Stomach smooth muscle (tissue), 2 donors: Measurements from ENCODE around the gene CTNND2.

Experiments
- H3K27ac ChIP-seq: one replicate; pipeline ENCODE4 v1.7.0; 2013; ENCODE audit warnings: mild to moderate bottlenecking, low read length, inconsistent platforms
- H3K27me3 ChIP-seq, 2 donors: one replicate each; pipeline ENCODE4 v1.7.0; 2013; ENCODE audit warnings: low read length in 2 of 2; ENCODE audit not compliant: insufficient read depth in 2 of 2, control insufficient read depth in 1 of 2
- H3K36me3 ChIP-seq, 2 donors: one replicate each; pipeline ENCODE4 v1.7.0; 2013; ENCODE audit warnings: low read length in 2 of 2; ENCODE audit not compliant: control insufficient read depth in 2 of 2, insufficient read depth in 2 of 2
- H3K4me1 ChIP-seq: one replicate; pipeline ENCODE4 v1.7.0; 2013; ENCODE audit warnings: low read length; ENCODE audit not compliant: control insufficient read depth, insufficient read depth
- H3K4me3 ChIP-seq, 2 donors: one replicate each; pipeline ENCODE4 v1.7.0; 2013; ENCODE audit warnings: low read length in 2 of 2
- H3K9ac ChIP-seq, 2 donors: one replicate each; pipeline ENCODE4 v1.7.0; 2013; ENCODE audit warnings: low read length in 2 of 2, mild to moderate bottlenecking in 1 of 2
- H3K9me3 ChIP-seq, 2 donors: one replicate each; pipeline ENCODE4 v1.7.0; 2013; ENCODE audit warnings: low read length in 2 of 2; ENCODE audit not compliant: control insufficient read depth in 2 of 2
- donor health status: healthy.
- donor health status: Pancreatic carcinoma.

The CTNND2 gene

GRCh38 chr5:11683666-11684065 is 220.6 kb downstream of the CTNND2 start:
- Histone ChIP-seq H3K4me3 (no peak overlapping the region), H3K27ac (no peak overlapping the region), H3K9me3 (peaks cover 0 to 2% of the 10 kb centered on the region in 2 donors), H3K4me1 (no peaks in the 10 kb centered on the region), H3K9ac (no peak overlapping the region), H3K36me3 (no peaks in the 10 kb centered on the region), H3K27me3 (no peaks in the 10 kb centered on the region)

DNA sequence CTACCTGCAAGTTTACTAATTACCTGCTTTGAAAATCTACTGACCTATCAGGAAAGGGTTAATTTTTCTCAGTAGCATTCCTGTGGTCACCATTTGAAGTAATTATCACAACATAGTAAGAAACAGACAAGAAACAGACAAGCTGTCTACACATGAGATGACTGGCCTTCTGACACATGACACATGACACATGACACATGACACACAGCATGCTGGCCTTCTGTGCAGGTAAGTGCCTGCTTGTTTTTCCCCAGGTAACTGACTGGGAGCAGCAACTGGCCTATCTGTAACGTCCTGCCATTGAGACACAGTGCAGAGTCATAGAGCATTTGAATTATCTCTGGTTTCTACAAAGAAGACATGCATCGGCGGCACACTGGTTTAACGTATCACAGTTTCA is 222.4 kb downstream of the CTNND2 start:
- no peaks in the 10 kb centered on the region for H3K36me3 ChIP-seq
- no peaks in the 10 kb centered on the region for H3K4me1 ChIP-seq
- no peak overlapping the region for H3K4me3 ChIP-seq
- H3K27me3 ChIP-seq = no peaks in the 10 kb centered on the region
- H3K9me3 ChIP-seq = peaks cover 0 to 2% of the 10 kb centered on the region in 2 donors
- H3K27ac ChIP-seq = no peak overlapping the region
- H3K9ac ChIP-seq = no peak overlapping the region

DNA sequence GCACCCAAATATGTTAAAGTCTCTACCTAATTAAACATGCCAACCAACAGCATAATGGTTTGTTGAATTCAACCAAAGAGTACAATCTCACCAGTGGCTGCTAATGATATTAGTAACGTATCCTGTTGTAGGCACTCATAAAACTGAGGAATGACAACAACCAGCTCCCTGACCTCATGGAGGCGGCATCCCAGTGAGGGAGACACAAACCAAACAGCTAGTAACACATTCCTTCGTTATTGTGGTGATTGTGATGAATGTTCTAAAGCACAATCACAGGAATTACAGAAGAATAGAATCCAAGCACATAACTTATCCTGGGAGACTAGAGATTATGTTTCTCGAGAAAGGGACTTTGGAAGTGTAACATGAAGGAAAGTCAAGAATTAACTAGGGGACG is 224.6 kb downstream of the CTNND2 start:
- Histone ChIP-seq H3K27ac (no peak overlapping the region), H3K27me3 (no peaks in the 10 kb centered on the region), H3K4me1 (no peaks in the 10 kb centered on the region), H3K36me3 (no peaks in the 10 kb centered on the region), H3K9me3 (peaks cover 0 to 2% of the 10 kb centered on the region in 2 donors), H3K4me3 (no peak overlapping the region), H3K9ac (no peak overlapping the region)

DNA sequence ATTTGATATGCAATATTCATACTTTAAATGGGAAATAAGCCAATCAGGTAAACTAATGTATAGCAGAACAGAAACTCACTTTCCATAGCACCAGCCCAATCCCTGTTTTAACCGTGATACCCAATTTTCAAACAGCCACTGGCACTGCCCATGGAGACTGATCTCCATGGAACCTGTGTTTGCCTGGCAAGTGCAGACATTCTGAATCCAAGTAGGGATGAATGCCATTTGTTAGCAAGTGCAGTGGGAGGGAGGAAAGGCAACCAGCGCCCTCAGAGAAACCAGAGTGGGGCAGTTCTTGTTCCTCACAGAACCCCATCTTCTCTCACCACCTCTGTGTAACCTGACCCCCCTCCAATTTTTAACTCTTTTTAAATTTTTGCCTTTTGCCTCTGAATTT is 229.1 kb downstream of the CTNND2 start:
- Histone ChIP-seq H3K27ac (no peak overlapping the region), H3K36me3 (no peaks in the 10 kb centered on the region), H3K4me1 (no peaks in the 10 kb centered on the region), H3K27me3 (no peaks in the 10 kb centered on the region), H3K9ac (no peak overlapping the region), H3K9me3 (no peaks in the 10 kb centered on the region), H3K4me3 (no peak overlapping the region)

GRCh38 chr5:11672385-11673085 is 231.7 kb downstream of the CTNND2 start:
- Histone ChIP-seq H3K9ac (no peak overlapping the region), H3K36me3 (no peaks in the 10 kb centered on the region), H3K4me1 (no peaks in the 10 kb centered on the region), H3K9me3 (no peaks in the 10 kb centered on the region), H3K27ac (no peak overlapping the region), H3K27me3 (no peaks in the 10 kb centered on the region), H3K4me3 (no peak overlapping the region)

GRCh38 chr5:11658376-11658775 is 245.9 kb downstream of the CTNND2 start:
- Histone ChIP-seq H3K36me3 (no peaks in the 10 kb centered on the region), H3K4me1 (no peaks in the 10 kb centered on the region), H3K27me3 (no peaks in the 10 kb centered on the region), H3K9ac (no peak overlapping the region), H3K4me3 (no peak overlapping the region), H3K27ac (no peak overlapping the region), H3K9me3 (no peaks in the 10 kb centered on the region)

GRCh38 chr5:11656916-11657315 is 247.3 kb downstream of the CTNND2 start:
- H3K9me3 ChIP-seq = no peaks in the 10 kb centered on the region
- H3K4me1 ChIP-seq = no peaks in the 10 kb centered on the region
- H3K9ac ChIP-seq = no peak overlapping the region
- H3K27me3 ChIP-seq = no peaks in the 10 kb centered on the region
- no peak overlapping the region for H3K27ac ChIP-seq
- H3K36me3 ChIP-seq = no peaks in the 10 kb centered on the region
- no peak overlapping the region for H3K4me3 ChIP-seq

DNA sequence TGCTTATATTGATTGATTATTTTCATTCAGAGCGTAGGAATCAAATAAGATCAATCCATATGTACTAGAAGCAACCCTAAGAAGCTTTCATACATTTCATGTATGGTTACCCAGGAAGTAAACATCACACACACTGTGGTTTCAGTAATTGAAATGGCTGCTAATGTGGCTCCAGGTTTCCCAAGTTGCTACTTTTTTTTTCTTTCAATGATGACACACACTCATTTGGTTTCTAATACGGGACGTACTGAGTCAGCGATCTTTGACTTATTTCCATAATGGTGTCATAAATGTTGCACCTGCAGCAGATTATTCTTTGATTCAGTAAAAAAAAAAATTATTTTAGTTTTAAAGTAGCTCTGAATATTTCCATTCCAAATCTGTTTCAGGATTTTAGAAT is 248.6 kb downstream of the CTNND2 start:
- no peak overlapping the region for H3K27ac ChIP-seq
- no peak overlapping the region for H3K9ac ChIP-seq
- H3K27me3 ChIP-seq = no peaks in the 10 kb centered on the region
- no peak overlapping the region for H3K4me3 ChIP-seq
- no peaks in the 10 kb centered on the region for H3K4me1 ChIP-seq
- H3K9me3 ChIP-seq = peaks cover 0 to 3% of the 10 kb centered on the region in 2 donors
- no peaks in the 10 kb centered on the region for H3K36me3 ChIP-seq

GRCh38 chr5:11650936-11651335 is 253.3 kb downstream of the CTNND2 start:
- no peaks in the 10 kb centered on the region for H3K4me1 ChIP-seq
- H3K9me3 ChIP-seq = peaks cover 0 to 3% of the 10 kb centered on the region in 2 donors
- H3K9ac ChIP-seq = no peak overlapping the region
- H3K4me3 ChIP-seq = no peak overlapping the region
- no peaks in the 10 kb centered on the region for H3K36me3 ChIP-seq
- no peak overlapping the region for H3K27ac ChIP-seq
- H3K27me3 ChIP-seq = peaks cover 0 to 2% of the 10 kb centered on the region in 2 donors

GRCh38 chr5:11646141-11646540 is 258.1 kb downstream of the CTNND2 start:
- Histone ChIP-seq H3K9ac (no peak overlapping the region), H3K4me1 (no peaks in the 10 kb centered on the region), H3K27me3 (peaks cover 0 to 2% of the 10 kb centered on the region in 2 donors), H3K27ac (no peak overlapping the region), H3K4me3 (no peak overlapping the region), H3K36me3 (no peaks in the 10 kb centered on the region), H3K9me3 (peaks cover 0 to under 1% of the 10 kb centered on the region in 2 donors)

DNA sequence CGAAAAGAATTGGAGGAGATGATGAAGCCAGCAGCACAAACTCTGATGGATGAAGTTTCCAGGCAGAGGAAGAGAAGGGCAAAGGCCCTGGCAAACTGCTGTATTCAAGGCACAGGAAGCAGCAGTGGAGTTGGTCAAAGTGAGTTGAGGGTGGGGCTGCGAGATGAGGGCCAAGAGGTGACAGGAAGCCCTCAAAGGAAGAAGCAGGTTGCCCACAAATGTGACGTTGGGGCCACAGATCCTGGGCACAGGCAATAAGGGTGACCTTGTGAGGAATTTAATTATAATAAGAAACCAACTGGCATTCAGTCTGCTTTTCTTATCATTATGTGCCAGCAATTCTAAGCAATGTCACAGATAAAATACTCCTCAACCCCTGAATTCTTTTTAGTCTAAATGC is 261.8 kb downstream of the CTNND2 start:
- no peak overlapping the region for H3K27ac ChIP-seq
- no peak overlapping the region for H3K9ac ChIP-seq

More for the DNA sequence above, 261.8 kb downstream of the CTNND2 start:
- H3K36me3 ChIP-seq = no peaks in the 10 kb centered on the region
- no peak overlapping the region for H3K4me3 ChIP-seq
- no peaks in the 10 kb centered on the region for H3K27me3 ChIP-seq
- H3K9me3 ChIP-seq = no peaks in the 10 kb centered on the region
- no peaks in the 10 kb centered on the region for H3K4me1 ChIP-seq
